ENCODE data around the gene IWS1.

GRCh38 chr2:127537644-127538043 lies 11.4 kb upstream of the IWS1 start:
- TF ChIP-seq, protein P1, sequence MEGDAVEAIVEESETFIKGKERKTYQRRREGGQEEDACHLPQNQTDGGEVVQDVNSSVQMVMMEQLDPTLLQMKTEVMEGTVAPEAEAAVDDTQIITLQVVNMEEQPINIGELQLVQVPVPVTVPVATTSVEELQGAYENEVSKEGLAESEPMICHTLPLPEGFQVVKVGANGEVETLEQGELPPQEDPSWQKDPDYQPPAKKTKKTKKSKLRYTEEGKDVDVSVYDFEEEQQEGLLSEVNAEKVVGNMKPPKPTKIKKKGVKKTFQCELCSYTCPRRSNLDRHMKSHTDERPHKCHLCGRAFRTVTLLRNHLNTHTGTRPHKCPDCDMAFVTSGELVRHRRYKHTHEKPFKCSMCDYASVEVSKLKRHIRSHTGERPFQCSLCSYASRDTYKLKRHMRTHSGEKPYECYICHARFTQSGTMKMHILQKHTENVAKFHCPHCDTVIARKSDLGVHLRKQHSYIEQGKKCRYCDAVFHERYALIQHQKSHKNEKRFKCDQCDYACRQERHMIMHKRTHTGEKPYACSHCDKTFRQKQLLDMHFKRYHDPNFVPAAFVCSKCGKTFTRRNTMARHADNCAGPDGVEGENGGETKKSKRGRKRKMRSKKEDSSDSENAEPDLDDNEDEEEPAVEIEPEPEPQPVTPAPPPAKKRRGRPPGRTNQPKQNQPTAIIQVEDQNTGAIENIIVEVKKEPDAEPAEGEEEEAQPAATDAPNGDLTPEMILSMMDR (conservative IDR thresholded peaks at IDR 0.05; ENCODE audit: low read length) = no peak
- no peak for TF ChIP-seq EZH2phosphoT487 (IDR thresholded peaks at IDR 0.05; ENCODE audit: borderline replicate concordance, low read depth, low read length)

Data from OCI-LY7 (cell line).